ENCODE results near the gene TRA2A.

TRA2A gene

DNA sequence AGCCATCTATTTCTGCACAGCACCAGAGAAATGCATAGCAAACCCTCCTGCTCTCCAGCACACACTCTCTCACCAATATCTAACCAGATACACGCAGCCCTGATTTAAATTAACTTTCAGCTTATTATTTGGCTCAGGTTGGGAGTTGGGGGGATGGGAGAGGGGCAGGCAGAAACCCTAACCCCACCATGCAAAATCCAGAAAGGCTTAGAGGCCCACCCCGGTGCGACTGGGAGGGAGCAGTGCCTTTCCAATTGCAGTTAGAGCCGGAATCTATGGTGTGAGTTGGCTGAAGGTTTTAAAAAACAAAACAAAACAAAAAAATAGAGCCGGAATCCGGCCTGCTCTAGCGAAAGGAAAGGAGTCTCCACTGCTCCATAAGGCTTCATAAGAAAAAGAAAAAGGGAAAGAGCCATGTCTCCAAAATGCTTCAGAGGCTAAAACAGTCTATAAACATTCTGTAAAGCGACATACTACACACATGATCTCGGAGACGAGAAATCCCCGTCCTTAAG, 64.4 kb downstream of the TRA2A start:
- H3K36me3 ChIP-seq (ENCODE audit: low read depth), result peaks cover 48% of the 10 kb centered on the region
- TF ChIP-seq, protein P1, sequence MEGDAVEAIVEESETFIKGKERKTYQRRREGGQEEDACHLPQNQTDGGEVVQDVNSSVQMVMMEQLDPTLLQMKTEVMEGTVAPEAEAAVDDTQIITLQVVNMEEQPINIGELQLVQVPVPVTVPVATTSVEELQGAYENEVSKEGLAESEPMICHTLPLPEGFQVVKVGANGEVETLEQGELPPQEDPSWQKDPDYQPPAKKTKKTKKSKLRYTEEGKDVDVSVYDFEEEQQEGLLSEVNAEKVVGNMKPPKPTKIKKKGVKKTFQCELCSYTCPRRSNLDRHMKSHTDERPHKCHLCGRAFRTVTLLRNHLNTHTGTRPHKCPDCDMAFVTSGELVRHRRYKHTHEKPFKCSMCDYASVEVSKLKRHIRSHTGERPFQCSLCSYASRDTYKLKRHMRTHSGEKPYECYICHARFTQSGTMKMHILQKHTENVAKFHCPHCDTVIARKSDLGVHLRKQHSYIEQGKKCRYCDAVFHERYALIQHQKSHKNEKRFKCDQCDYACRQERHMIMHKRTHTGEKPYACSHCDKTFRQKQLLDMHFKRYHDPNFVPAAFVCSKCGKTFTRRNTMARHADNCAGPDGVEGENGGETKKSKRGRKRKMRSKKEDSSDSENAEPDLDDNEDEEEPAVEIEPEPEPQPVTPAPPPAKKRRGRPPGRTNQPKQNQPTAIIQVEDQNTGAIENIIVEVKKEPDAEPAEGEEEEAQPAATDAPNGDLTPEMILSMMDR (IDR thresholded peaks at IDR 0.05; ENCODE audit: poor library complexity, severe bottlenecking), result no peak
- no peak for DNase-seq (ENCODE audit: low spot score)
- ATAC-seq (ENCODE audit: low read depth), result no peak; the same call in 2 of the 3 replicates
- H3K27me3 ChIP-seq (ENCODE audit: insufficient read depth, poor library complexity, severe bottlenecking), result no peaks in the 10 kb centered on the region
- peak overlapping the region; percentile 56 for H3K4me3 ChIP-seq (ENCODE audit: severe bottlenecking)
- no peaks in the 10 kb centered on the region for H3K9me3 ChIP-seq (ENCODE audit: severe bottlenecking)
- peak overlapping the region; percentile 92 for H3K27ac ChIP-seq (ENCODE audit: poor library complexity, severe bottlenecking)
- peaks cover 43% of the 10 kb centered on the region for H3K4me1 ChIP-seq (ENCODE audit: insufficient read depth, poor library complexity, severe bottlenecking)

DNA sequence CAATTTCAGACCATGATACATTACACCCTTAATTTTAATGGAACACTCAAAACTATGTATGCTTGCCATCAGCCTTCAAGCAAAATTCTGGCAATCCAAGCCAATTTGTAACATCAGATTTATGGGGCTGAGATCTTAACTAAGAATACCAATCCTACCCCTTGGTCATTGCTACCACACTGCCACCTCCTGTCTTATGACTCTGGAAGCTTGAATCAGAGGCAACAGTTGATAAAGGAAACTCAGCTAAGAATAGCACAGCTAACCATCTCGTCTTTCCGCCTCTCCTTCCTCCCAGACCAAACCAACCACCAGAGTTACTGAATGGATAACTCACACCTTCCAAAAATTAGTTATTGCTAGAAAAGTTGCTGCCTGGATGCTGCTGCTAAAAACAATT, 68.9 kb downstream of the TRA2A start:
- H3K4me1 ChIP-seq (ENCODE audit: insufficient read depth, poor library complexity, severe bottlenecking), result peaks cover 43% of the 10 kb centered on the region

DNA sequence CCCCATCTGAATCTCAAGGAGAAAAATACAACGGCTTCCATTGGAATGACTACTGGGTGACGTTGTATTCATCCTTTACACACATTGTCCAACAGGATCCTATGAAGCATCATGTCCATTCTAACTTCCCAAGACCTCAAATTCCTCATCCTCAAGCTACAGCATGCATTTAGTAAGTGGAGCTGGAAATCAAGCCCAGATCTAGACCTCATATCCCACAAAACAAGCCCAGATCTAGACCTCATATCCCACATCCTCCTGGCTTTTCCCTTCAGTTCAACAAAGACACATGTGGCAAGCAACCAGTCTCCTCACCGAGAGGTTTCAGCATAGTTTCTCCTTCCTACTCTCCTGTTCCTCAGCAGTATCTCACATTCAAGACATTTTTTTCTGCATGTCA, 73.7 kb downstream of the TRA2A start:
- Histone ChIP-seq H3K36me3 (ENCODE audit: low read depth) (peaks cover 73% of the 10 kb centered on the region), H3K27me3 (ENCODE audit: insufficient read depth, poor library complexity, severe bottlenecking) (no peaks in the 10 kb centered on the region), H3K4me1 (ENCODE audit: insufficient read depth, poor library complexity, severe bottlenecking) (peaks cover 5% of the 10 kb centered on the region), H3K4me3 (ENCODE audit: severe bottlenecking) (no peak overlapping the region), H3K27ac (ENCODE audit: poor library complexity, severe bottlenecking) (no peak overlapping the region), H3K9me3 (ENCODE audit: severe bottlenecking) (no peaks in the 10 kb centered on the region)
- DNase-seq (ENCODE audit: low spot score) (no peak), ATAC-seq (ENCODE audit: low read depth) (no peak)
- TF ChIP-seq, protein P1 (IDR thresholded peaks at IDR 0.05; ENCODE audit: poor library complexity, severe bottlenecking), result no peak

More for the DNA sequence above, 68.9 kb downstream of the TRA2A start:
- no peaks in the 10 kb centered on the region for H3K9me3 ChIP-seq (ENCODE audit: severe bottlenecking)
- no peak for DNase-seq (ENCODE audit: low spot score)
- H3K36me3 ChIP-seq (ENCODE audit: low read depth), result peaks cover 85% of the 10 kb centered on the region
- H3K4me3 ChIP-seq (ENCODE audit: severe bottlenecking), result no peak overlapping the region
- H3K27me3 ChIP-seq (ENCODE audit: insufficient read depth, poor library complexity, severe bottlenecking), result no peaks in the 10 kb centered on the region
- ATAC-seq (ENCODE audit: low read depth), result no peak
- no peak overlapping the region for H3K27ac ChIP-seq (ENCODE audit: poor library complexity, severe bottlenecking)
- TF ChIP-seq, protein P1 (IDR thresholded peaks at IDR 0.05; ENCODE audit: poor library complexity, severe bottlenecking), result peak; percentile 46

DNA sequence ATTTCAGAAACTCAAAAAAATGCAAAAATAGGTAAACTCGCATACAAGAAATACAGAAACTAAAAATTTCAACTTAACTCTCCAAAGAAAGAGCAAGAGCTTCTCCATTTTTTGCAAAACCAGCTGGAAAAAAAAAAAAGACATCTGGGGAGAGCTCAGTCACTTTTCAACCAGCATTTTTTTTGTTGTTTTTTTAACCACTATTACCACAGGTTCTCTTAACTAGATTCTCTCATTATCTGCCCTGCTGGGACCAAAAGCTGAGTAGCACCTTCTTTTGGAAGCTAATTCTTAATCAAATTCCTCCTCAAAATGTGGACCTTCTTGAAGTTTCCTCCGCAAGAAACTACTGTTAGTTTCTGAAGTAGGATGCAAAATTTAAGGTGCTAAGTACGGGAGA, 75.7 kb downstream of the TRA2A start:
- Histone ChIP-seq H3K27me3 (ENCODE audit: insufficient read depth, poor library complexity, severe bottlenecking) (no peaks in the 10 kb centered on the region), H3K27ac (ENCODE audit: poor library complexity, severe bottlenecking) (no peak overlapping the region), H3K36me3 (ENCODE audit: low read depth) (peaks cover 58% of the 10 kb centered on the region), H3K9me3 (ENCODE audit: severe bottlenecking) (no peaks in the 10 kb centered on the region), H3K4me3 (ENCODE audit: severe bottlenecking) (no peak overlapping the region), H3K4me1 (ENCODE audit: insufficient read depth, poor library complexity, severe bottlenecking) (no peaks in the 10 kb centered on the region)
- ATAC-seq (ENCODE audit: low read depth) (no peak), DNase-seq (ENCODE audit: low spot score) (no peak)
- TF ChIP-seq, protein P1 (IDR thresholded peaks at IDR 0.05; ENCODE audit: poor library complexity, severe bottlenecking), result no peak

DNA sequence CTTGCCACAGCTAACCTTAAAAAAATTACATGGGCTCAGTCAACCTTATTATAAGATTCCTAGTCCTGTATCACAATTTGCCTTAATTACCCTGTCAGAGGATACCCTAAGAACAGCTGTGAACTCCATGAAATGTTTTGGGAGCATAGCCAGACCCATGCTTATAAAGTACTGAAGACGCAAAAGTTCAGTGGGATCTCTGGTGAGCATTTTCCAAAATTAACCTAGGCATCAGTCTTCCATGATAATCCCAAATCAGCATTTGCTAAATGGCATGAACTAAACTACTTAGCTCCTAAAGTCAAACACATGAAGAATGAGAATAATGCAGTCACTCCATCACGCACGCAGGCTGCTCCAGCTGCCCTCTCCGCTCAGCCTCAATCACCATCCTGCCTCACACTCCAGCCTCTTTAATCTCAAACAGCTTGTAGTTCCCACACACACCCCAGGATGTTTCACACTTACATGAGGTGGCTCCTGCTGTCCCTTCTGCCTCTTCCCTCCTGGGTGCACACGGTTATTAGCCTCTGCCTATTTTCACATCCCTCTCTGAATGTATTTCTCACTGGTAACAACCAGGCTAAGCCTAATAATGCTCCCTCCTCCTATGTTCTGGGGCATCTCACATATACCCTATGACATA, 76.8 kb downstream of the TRA2A start:
- TF ChIP-seq, protein P1 (IDR thresholded peaks at IDR 0.05; ENCODE audit: poor library complexity, severe bottlenecking), result no peak
- DNase-seq (ENCODE audit: low spot score), result no peak
- H3K27ac ChIP-seq (ENCODE audit: poor library complexity, severe bottlenecking), result no peak overlapping the region
- no peaks in the 10 kb centered on the region for H3K4me1 ChIP-seq (ENCODE audit: insufficient read depth, poor library complexity, severe bottlenecking)
- H3K27me3 ChIP-seq (ENCODE audit: insufficient read depth, poor library complexity, severe bottlenecking), result no peaks in the 10 kb centered on the region
- no peak overlapping the region for H3K4me3 ChIP-seq (ENCODE audit: severe bottlenecking)
- no peaks in the 10 kb centered on the region for H3K9me3 ChIP-seq (ENCODE audit: severe bottlenecking)
- ATAC-seq (ENCODE audit: low read depth), result no peak
- peaks cover 57% of the 10 kb centered on the region for H3K36me3 ChIP-seq (ENCODE audit: low read depth)
